ENCODE data around the gene PSME1. TPM values are rescaled to one million over a fixed set of nuclear protein-coding genes. Genes with fewer than 3 reads are reported as not detected.

Gene PSME1
- total and polyA plus RNA-seq, 10 of the 15 experiments (the other 5 are each of a cell fraction or from before 2014, with no cell fraction given): 250 to 1,378 (median 412) TPM

GRCh38 chr14:24117179-24117578 is 18.8 kb upstream of the PSME1 start:
- CTCF ChIA-PET: interaction anchor here (0.9 to 5.9 kb wide), 5 partner anchors 8 to 191 kb away, joined by 3 to 39 read pairs (median 7); partner anchors contain the start of genes CIDEB, IRF9 and PSME1
- no peak for TF ChIP-seq ZSCAN29 (IDR thresholded peaks at IDR 0.05)
- Histone ChIP-seq H3K4me3 (no peak overlapping the region), H3K27me3 (replicated peaks in 1 of 2; ENCODE audit: control insufficient read depth in 2 of 2, insufficient read depth in 2 of 2, low read length in 1 of 2) (no peaks in the 10 kb centered on the region), H3K27ac (ENCODE audit: control insufficient read depth, insufficient read depth) (no peak overlapping the region), H3K9me3 (replicated peaks; ENCODE audit: control insufficient read depth, insufficient read depth, low read length) (no peaks in the 10 kb centered on the region), H3K79me2 (ENCODE audit: control insufficient read depth, insufficient read depth, low read length) (peaks cover 24% of the 10 kb centered on the region), H3K4me1 (ENCODE audit: control insufficient read depth, insufficient read depth, low read length) (peaks cover 5% of the 10 kb centered on the region), H3K9ac (ENCODE audit: control insufficient read depth, insufficient read depth, low read length) (no peak overlapping the region), H3K4me2 (ENCODE audit: control insufficient read depth, insufficient read depth) (no peak overlapping the region; the same call in 1 of the 2 replicates), H4K20me1 (ENCODE audit: control insufficient read depth, insufficient read depth) (no peaks in the 10 kb centered on the region), H3K36me3 (ENCODE audit: control insufficient read depth in 2 of 2, insufficient read depth in 2 of 2, low read length in 1 of 2) (peaks cover 11 to 23% of the 10 kb centered on the region in 2 experiments), H2AFZ (ENCODE audit: control insufficient read depth, low read depth, low read length) (no peak overlapping the region)
- FAIRE-seq (no peak), ATAC-seq (no peak), DNase-seq (ENCODE audit: low read depth, low spot score) (no peak)
- SMC1A ChIA-PET (ENCODE audit: uncharacterized antibody, unreplicated experiment): interaction anchor here (0.8 to 7.7 kb wide), 5 partner anchors 9 to 44 kb away, joined by 3 to 70 read pairs (median 47); partner anchors contain the start of genes EMC9, IRF9, PCK2 and PSME1
- in situ Hi-C loops (cut with MboI): loop anchor here (25.0 kb wide), 1 partner anchor 805 kb away; the partner anchor contains the start of genes BCL2L2, PABPN1 and PPP1R3E
- WGBS (ENCODE audit: insufficient coverage, insufficient replicate concordance, low lambda C conversion rate, missing lambda C conversion rate): 90% methylated on average over 6 of the region's 6 CpGs
- intact Hi-C loops (cut with micrococcal nuclease; ENCODE audit: unreplicated experiment): no loop called here
- POLR2A ChIA-PET: interaction anchor here (0.5 to 17.1 kb wide), 8 partner anchors 8 to 107 kb away, joined by 3 to 276 read pairs (median 64); partner anchors contain the start of genes EMC9, FITM1, IRF9 and PCK2
- BruUV-seq (replicated peaks): no TSS peak
- RAD21 ChIA-PET (ENCODE audit: unreplicated experiment): interaction anchor here (1.0 to 5.8 kb wide), 6 partner anchors 8 to 44 kb away, joined by 3 to 69 read pairs (median 8); partner anchors contain the start of genes EMC9, IRF9, PSME1 and PSME2

DNA sequence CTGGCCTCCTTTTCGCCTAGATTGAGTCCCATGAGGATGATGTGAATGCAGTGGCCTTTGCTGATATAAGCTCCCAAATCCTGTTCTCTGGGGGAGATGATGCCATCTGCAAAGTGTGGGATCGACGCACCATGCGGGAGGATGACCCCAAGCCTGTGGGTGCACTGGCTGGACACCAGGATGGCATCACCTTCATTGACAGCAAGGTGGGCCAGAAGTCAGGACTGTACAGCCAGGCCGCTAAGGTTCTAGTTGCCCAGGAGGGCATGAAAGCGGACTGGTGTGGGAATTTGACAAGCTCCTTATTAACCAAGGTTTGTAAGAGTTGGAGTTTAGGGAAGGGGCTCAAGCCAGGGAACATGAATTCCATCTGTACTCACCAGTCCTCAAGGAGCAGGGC is 16.3 kb upstream of the PSME1 start:
- Histone ChIP-seq H3K4me2 (ENCODE audit: control insufficient read depth, insufficient read depth) (no peak overlapping the region), H3K27ac (ENCODE audit: control insufficient read depth, insufficient read depth) (no peak overlapping the region), H3K27me3 (replicated peaks in 1 of 2; ENCODE audit: control insufficient read depth in 2 of 2, insufficient read depth in 2 of 2, low read length in 1 of 2) (no peaks in the 10 kb centered on the region), H3K4me1 (ENCODE audit: control insufficient read depth, insufficient read depth, low read length) (peaks cover 21% of the 10 kb centered on the region), H3K79me2 (ENCODE audit: control insufficient read depth, insufficient read depth, low read length) (peaks cover 17% of the 10 kb centered on the region), H3K36me3 (ENCODE audit: control insufficient read depth in 2 of 2, insufficient read depth in 2 of 2, low read length in 1 of 2) (peaks cover 16 to 27% of the 10 kb centered on the region in 2 experiments), H3K4me3 (no peak overlapping the region), H3K9ac (ENCODE audit: control insufficient read depth, insufficient read depth, low read length) (no peak overlapping the region), H2AFZ (ENCODE audit: control insufficient read depth, low read depth, low read length) (no peak overlapping the region), H4K20me1 (ENCODE audit: control insufficient read depth, insufficient read depth) (no peaks in the 10 kb centered on the region), H3K9me3 (replicated peaks; ENCODE audit: control insufficient read depth, insufficient read depth, low read length) (no peaks in the 10 kb centered on the region)
- POLR2A ChIA-PET: interaction anchor here (1.5 to 17.1 kb wide), 2 partner anchors 13 to 16 kb away, joined by 3 to 276 read pairs; partner anchors contain the start of genes EMC9, FITM1 and PSME1
- TF ChIP-seq ZNF274 (IDR thresholded peaks at IDR 0.05; ENCODE audit: insufficient read depth, insufficient read length): no peak
- no peak for TF ChIP-seq ZNF217 (IDR thresholded peaks at IDR 0.05)
- no peak for TF ChIP-seq BHLHE40 (IDR thresholded peaks at IDR 0.05; ENCODE audit: borderline replicate concordance in 1 of 2, low read depth in 2 of 2, low read length in 1 of 2)
- TF ChIP-seq, protein P1, sequence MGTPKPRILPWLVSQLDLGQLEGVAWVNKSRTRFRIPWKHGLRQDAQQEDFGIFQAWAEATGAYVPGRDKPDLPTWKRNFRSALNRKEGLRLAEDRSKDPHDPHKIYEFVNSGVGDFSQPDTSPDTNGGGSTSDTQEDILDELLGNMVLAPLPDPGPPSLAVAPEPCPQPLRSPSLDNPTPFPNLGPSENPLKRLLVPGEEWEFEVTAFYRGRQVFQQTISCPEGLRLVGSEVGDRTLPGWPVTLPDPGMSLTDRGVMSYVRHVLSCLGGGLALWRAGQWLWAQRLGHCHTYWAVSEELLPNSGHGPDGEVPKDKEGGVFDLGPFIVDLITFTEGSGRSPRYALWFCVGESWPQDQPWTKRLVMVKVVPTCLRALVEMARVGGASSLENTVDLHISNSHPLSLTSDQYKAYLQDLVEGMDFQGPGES (IDR thresholded peaks at IDR 0.05): no peak
- TF ChIP-seq E2F8 (IDR thresholded peaks at IDR 0.05; ENCODE audit: low read depth, partially characterized antibody): no peak
- no peak for FAIRE-seq
- in situ Hi-C loops (cut with MboI): loop anchor here (25.0 kb wide), 1 partner anchor 807 kb away; the partner anchor contains the start of genes BCL2L2, PABPN1 and PPP1R3E
- CTCF ChIA-PET: interaction anchor here (0.5 kb wide), 1 partner anchor 28 kb away, joined by 3 read pairs; no protein-coding TSS in a partner anchor
- BruUV-seq (replicated peaks): no TSS peak
- SMC1A ChIA-PET (ENCODE audit: uncharacterized antibody, unreplicated experiment): interaction anchor here (1.5 to 7.7 kb wide), 2 partner anchors 8 to 17 kb away, joined by 5 to 70 read pairs; partner anchors contain the start of gene PSME1
- WGBS (ENCODE audit: insufficient coverage, insufficient replicate concordance, low lambda C conversion rate, missing lambda C conversion rate): over 99% methylated on average over 6 of the region's 6 CpGs
- ATAC-seq: no peak
- intact Hi-C loops (cut with micrococcal nuclease; ENCODE audit: unreplicated experiment): no loop called here
- DNase-seq (ENCODE audit: low read depth, low spot score): no peak
- RAD21 ChIA-PET (ENCODE audit: unreplicated experiment): no interaction called here
